Measurements from ENCODE around the gene UBE2L5.

DNA sequence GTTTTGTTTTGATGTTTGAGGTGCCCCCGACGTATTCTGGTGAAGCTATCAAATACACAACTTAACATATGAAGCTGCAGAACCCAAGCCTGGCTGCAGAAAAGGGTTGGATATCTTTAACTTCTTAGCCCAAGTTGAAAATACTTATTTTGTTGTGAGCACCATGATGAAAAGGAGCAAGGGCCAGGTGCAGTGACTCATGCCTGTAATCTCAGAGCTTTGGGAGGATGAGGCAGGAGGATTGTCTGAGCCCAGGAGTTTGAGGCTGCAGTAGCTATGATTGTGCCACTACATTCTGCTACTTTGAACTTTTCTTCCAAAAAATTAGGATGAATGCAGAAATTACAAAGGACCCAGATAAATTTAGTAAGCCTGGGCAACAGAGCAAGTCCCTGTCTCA, 44.1 kb upstream of the UBE2L5 start:
- TF ChIP-seq, protein P1, sequence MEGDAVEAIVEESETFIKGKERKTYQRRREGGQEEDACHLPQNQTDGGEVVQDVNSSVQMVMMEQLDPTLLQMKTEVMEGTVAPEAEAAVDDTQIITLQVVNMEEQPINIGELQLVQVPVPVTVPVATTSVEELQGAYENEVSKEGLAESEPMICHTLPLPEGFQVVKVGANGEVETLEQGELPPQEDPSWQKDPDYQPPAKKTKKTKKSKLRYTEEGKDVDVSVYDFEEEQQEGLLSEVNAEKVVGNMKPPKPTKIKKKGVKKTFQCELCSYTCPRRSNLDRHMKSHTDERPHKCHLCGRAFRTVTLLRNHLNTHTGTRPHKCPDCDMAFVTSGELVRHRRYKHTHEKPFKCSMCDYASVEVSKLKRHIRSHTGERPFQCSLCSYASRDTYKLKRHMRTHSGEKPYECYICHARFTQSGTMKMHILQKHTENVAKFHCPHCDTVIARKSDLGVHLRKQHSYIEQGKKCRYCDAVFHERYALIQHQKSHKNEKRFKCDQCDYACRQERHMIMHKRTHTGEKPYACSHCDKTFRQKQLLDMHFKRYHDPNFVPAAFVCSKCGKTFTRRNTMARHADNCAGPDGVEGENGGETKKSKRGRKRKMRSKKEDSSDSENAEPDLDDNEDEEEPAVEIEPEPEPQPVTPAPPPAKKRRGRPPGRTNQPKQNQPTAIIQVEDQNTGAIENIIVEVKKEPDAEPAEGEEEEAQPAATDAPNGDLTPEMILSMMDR (IDR thresholded peaks at IDR 0.05; ENCODE audit: insufficient read depth, low read depth, low read length): no peak
- TF ChIP-seq EZH2 (IDR thresholded peaks at IDR 0.05; ENCODE audit: insufficient read depth, low read length): no peak

Measured in astrocyte (in vitro differentiated cells and primary cell).